Activated CD4-positive, alpha-beta T cell treated with anti-CD3 and anti-CD28 coated beads, Interleukin-2, amount 50 U/mL, for 4 hours (primary cell): Measurements from ENCODE around the gene USP32.
"Not testable (repeated sequence)": the region's sequence is repeated elsewhere in the genome, so short reads cannot be mapped to it uniquely, and the experiment has no call there.

Source experiments
- DNase-seq, 2 experiments: peaks; one replicate each; pipeline ENCODE4 v3.0.0-alpha.2; 2020

USP32 gene

DNA sequence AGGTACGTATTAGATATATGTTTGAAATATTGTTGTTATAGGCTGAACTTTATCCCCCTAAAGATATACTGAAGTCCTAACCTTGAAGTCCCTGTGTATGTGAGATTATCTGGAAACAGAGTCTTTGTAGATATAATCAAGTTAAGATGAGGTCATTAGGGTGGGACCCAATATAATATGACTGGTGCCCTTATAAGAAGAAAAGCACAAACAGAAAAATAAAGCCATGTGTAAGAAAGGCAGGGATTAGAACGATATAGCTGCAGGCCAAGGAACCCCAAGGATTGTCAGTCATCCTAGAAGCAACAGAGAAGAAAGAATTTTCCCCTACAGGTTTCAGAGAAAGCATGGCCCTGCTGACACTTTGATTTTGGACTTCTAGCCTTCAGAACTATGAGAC, 95.8 kb downstream of the USP32 start:
- DNase-seq = no peak

DNA sequence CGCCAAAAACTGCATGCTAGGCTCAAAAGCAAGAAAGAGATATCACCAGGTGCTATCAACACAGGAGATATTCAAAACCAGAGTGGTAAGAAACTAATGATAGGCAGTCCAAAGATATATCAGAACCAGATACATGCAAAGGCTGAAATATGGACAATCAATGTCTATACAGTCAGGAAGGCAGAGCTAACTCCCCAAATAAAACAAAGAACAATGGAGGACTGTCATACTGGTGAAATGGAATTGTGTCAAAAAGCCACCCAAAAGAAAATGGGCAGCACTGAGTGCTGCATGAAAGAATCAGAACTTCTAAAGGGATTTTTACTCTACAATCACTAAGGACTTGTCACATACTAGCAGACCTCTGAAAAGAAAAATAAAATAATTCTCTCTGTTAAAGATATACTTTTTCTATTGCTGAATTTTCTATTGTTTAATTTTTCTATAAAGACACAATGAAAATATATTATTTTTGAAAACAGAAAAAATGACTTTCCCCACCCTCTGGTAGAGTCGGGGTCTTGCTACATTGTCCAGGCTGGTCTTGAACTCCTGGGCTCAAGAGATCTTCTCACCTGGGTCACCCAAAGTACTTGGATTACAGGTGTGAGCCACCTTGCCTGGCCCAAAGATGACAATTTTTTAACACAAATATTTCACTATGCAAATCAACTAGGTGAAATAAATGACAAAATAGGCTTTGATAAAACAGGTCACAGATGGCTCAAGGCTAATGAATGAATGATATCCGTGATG, 98.2 kb downstream of the USP32 start:
- DNase-seq = no peak

DNA sequence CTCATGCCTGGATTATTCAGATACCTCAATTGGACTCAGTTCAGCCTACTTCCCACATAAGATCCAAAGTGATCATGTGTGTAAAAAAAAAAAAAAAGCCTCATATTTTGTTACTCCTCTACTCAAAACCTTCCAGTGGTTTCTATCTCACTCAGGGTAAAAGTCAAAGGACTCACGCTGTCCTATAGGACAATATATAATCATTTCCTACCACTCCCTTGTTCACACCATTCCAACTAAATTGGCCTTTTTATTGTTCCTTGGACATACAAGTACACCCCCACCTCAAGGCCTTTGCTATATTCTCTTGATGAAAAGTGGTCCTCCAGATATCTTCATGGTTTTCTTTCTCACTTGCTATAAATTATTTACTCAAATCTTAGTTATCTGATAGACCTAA, 99.2 kb downstream of the USP32 start:
- no peak for DNase-seq

DNA sequence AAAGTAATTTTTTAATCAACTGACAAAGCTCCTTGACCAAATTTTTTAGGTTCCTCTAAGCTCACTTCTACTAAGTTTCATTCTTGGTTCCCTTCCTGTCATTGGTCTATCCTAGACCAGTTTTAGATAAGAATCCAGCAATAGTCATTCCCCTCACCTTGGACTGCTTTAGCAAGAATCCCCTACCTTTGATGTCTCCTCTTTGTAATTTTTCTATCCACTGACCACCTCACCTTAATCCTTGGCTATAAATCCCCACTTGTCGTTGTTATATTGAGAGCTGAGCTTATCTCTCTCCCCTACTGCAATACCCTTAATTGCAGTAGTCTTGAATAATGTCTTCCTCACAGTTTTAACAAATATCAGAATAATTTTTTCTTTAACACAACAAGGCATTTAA, 107.2 kb downstream of the USP32 start:
- DNase-seq = no peak

DNA sequence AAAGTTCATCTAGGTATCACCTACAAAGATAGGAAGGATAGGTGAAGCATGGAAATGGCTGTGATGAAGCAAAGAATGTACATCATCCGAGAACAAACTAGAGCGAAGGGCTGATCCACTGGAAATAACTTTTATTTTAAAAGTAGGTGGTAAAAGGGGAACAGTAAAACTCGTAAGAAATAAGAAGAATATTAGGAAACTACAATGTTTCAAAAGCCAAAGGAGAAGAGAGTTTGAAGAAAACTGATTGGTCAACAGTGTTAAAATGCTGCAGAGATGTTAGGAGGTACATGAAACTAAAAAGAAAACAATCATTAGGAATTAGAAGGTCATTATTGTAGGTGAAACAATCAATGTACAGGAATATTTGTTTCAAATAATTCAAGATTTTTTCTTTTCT, 108.1 kb downstream of the USP32 start:
- DNase-seq = no peak

DNA sequence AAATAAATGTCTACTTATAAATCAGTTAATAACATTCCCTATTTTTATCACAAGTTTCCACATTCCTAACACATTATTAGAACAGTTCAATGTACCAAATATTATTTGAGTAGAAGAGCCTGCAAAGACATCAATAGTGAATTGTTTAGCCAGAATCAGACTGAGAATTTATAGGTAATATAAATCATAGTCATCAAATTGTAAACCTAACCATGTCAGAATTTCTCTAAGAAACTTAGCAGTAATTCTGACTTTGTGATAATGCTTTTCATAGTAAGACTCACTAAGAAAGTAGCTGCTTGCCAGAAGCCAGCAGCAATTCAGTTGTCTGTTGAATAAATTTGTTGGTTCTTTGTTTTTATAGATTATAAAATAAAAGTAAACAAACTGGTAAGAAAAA, 111.3 kb downstream of the USP32 start:
- DNase-seq = no peak

DNA sequence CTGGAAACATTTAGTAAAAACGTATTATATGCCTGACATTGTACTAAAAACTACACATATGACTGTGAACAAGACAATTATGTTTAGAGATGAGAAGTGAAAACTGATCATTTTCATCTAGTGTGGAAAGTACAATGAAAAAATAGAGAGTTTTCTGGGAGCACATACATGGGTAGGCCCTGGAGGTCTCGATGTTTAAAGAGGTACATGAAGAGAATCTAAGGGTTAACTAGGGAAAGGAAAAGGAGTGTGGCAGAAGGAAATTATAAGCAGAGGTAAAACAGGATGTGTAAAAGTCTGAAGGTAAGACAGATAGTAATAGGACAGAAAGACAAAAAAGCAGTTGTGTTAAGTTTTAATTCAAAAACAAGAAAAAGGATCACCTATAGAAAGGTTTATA, 113.7 kb downstream of the USP32 start:
- no peak for DNase-seq

DNA sequence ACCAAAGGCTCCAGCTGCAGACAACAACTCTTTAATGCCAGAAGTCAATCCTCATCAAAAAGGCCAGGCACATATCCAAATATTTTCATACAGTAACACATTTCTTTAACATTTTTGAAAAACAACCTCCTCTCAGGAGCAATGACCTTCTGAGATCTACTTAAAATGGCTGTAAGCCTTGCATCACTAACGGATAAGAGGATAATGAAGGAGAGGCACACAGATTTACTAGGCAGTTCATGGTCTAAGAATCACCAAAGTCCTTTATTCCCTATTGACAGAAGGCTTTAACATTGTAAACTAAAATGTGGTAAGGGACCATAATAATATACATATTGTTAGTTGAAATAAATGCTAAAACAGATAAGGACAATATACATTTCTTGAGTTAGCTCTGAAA, 114.7 kb downstream of the USP32 start:
- DNase-seq = no peak

DNA sequence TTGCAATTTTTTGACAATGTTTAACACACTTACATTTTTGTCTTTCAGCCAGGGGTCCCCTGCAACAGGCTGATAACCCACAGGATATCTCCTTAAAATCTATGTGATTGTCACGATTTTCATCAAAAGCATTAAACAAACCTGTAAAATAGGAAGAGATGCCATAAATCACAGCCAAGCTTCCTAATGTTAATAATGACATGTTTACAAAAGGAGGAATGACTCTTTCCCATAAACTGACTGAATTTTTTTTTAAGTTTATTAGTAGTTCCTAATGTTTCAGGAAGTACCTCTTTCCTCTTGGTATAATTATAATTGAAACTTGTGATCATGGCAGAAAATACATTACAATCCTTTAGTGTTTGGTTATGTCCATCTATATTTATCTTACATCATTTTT, 122.5 kb downstream of the USP32 start:
- DNase-seq = no peak

DNA sequence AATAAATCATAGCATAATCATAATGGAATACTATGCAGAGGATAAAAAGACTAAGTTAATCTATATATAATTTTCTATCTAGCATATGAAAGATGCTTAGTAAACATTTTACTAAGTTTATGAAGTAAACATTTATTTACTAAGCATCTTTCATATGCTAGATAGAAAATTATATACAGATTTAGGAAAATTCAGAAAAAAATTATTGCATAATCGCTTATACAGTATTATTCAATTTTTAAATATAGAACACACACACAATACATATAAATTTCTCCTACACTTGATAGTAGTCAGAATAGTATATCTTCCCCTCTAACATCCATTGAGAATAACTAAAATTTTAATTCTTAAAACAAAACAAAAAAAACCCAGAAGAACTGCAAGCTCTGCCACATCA, 131.4 kb downstream of the USP32 start:
- DNase-seq = no peak

DNA sequence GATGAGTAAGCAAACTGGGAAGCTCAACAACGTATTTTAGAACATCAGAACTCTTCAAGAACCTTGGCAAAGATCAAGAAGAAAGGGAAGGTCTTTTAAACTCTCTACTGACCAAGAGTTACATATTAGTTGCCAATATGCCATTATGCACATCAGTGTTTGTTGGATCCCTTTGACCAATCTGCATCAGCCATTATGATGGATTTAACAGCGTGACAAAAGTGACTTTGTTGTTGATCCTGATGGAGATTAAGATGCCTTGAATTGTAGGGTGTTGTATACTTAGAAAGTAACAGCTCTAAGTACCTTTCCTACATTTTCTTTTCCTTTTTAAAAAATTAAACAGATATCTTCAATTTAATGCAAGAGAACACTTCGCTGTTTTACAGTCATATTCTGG, 133.6 kb downstream of the USP32 start:
- no peak for DNase-seq

DNA sequence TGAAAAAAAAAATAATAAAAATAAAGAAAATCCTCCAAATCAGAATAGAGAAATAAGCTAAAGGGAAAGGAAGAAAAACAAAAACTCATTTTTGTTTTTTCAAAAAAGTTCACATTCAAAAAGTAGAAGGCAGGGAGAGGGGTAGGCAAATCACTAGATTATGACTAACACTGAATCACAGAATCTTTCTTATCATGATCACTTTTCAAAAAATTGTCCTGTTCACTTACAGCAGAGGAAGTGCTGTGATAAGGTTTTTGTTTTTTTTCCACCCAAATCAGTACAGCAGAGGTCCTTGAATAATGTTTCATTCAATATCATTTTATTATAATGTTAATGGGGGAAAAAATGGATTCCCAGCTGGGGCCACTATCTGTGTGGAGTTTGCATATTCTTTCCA, 135.8 kb downstream of the USP32 start:
- no peak for DNase-seq

DNA sequence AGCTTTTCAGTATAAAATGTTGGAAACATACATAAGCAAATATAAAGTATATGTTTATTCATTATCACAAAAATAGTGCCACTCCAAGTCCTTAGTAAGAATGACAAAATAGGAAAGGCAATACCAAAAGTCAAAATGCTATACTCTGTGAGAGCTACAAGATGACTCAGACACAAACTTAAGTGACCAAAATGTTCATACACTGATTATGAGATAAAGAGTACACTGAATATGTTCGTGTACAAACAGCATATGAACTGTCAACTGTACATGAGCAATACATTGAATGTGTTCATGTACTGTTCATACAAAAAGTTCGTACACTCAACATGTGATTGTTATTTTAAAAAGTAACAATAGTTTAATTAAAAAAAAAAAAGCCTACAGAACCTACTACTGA, 138.9 kb downstream of the USP32 start:
- no peak for DNase-seq

DNA sequence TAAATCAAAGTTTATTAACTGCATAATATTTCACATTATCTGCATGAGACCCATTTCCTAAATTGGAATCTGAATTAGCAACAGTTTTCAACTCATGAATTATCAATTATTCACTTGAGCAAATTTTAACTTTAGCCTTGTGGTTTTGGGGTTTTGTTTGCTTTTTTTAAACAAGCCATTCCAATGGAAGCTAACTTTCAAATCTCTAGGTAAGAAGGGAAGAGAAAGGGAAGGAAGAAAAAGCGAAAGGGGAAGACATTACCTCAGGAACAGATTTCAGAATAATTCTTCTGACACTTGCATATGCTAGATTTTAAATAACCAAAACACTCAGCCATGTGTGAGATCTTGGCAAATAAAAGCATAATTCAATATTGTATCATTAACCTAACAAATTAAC, 139.5 kb downstream of the USP32 start:
- DNase-seq = no peak

DNA sequence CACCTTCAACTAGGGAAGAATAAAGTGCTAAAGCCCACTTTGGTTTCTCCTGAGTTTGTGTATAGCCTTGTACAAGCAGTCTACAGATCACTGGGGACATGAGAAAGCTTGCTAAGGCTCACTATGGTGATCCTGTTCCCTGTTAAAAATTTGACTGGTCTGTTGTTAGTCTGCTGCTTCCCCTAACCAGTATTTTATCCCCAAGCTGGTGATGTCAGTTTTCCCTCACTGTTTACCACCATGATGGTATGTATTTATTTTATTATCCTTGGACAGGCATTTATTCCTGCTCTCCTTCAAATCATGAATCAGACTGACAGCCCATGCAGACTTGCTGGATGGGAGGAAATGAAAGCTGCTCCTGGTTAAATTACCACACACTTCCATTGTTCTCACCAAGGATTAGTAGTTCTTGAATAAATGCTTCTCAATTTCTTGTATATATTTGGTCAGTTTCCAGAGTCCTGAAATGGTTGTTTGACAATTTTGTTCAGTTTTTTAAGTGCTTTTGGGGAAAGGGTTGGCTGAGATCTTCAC, 142.6 kb downstream of the USP32 start:
- DNase-seq = no peak

DNA sequence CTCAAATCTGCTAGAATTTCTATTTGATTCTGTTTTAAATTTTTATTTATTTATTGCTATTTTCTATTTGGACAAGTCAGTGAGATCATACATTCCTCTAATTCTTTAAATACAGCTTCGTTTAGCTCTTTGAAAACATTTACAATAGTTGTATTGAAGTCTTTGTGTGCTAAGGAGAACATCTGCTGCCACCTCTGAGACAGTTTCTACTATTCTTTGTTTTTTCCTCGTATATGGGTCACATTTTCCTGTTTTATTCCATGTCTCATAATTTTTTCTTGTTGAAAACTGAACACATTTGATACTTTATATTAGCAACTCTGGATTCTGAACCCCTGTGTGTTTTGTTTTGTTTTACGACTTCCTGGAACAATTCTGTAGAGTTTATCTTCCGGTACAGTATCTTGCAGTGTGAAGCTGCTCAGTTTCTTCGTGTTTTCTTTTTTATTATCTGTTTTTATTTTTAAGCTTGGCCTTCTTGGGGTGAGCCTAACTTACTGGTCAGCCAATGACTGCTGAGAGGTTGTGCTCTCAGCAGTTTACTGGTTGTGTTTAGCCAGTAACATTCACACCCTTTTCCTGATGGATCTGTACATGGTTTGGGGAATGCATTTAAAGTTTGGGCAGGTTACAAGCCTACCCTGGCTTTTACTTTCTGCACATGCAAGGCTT, 143.2 kb downstream of the USP32 start:
- no peak for DNase-seq

DNA sequence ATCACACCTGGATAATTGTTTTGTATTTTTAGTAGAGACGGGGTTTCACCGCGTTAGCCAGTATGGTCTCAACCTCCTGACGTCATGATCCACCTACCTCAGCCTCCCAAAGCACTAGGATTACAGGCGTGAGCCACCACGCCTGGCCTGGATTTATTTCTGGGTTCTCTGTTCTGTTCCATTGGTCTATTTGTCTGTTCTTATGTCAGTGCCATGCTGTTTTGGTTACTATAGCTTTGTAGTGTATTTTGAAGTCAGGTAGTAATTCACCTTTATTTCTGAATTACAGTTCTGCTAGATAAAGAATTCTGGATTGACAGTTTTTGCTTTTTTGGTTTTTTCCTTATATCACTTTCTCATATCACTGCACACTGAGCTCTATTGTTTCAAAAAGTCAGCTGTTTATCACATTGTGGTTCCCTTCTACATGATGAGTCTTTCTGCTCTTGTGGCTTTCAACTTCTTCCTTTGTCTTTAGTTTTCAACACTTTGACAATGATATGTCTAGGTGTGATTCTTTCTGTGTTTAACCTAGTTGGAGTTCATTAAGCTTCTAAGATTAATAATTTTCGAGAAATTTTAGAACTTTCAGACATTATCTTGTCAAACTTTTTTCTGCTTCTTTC, 144.0 kb downstream of the USP32 start:
- no peak for DNase-seq

DNA sequence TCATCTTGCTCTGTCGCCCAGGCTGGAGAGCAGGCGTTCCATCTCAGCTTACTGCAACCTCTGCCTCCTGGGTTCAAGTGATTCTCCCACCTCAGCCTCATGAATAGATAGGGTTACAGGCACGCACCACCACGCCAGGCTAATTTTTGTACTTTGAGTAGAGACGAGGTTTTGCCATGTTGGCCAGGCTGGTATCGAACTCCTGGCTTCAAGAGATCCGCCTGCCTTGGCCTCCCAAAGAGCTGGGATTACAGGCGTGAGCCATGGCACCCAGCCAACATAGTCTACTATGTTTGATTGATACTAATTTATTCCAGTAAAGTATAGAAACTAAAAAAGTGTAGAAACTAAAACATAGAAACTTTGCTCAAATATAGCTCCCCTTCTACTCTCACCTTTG, 147.3 kb downstream of the USP32 start:
- DNase-seq = no peak

DNA sequence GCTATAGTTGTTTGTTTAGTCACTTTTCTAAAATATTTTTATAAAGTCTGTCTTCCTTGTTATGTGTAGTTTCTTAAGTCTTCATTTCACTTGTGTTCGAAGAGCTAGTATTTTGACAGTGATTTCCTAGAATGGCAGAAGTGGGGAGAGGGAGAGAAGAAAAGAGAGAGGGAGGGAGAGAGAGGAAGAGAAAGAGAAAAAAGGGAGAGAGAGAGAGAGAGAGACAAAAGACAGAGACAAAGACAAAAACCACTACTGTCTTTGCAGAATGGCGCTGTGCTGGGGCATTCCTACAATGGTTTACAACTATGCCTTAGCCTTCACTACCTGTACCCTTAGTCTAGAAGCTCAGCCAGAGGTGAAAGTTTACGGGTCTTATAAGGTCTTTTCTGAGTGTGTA, 151.6 kb downstream of the USP32 start:
- no peak for DNase-seq

DNA sequence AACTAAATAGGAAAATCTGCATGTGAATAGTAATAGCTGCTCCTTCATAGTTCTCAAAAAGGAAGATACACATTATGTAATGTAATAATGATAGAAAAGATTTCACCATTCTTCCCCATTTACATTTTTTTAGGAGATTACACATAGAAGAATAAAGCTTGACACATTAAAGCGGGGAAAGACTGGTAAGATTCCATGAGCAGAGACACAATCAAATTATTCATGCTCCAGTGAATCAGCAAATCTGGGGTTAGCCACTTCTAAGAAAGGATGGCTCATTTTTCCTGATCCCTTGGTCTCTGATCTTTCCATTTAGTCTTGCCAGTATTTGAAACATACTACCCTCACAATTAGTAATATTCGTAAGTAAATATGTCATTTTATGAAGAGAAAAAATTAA, 160.2 kb downstream of the USP32 start:
- no peak for DNase-seq

DNA sequence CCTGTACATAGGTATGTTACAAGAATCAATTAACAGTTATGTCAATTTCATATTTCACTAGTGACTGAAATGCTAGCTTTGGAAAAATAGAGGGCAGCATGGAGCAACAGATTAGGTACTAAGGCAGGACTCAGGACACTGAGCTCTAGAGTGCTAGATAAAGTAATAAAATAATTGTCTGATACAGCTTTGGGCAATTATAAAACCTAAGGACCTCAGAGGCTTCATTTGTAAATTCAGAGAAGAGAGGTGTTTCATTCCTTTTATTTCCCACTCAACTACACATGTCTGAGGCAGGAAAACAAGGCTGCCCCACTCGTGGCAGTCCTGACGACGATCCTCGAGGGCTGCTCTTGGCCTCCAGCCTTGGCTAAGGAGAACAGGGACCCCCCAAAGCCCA, 160.7 kb downstream of the USP32 start:
- no peak for DNase-seq

DNA sequence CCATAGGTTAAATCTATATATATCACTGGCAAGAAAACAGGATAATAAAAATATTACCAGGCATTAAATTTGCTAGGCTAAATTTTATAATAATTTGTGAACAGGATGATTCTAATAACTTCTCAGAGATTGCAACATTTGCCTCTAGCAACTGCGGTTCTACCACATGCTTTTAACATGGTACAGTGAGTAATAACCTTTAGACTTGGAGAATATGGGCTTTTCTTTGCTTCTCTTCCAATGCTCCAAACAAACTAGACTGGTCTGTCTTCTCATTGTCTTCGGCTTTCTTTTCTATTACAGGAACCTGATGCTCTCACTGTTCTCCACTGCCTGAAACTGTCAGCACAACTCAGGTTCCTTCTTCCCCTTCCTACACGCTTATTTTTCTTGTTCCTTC, 161.6 kb downstream of the USP32 start:
- no peak for DNase-seq

DNA sequence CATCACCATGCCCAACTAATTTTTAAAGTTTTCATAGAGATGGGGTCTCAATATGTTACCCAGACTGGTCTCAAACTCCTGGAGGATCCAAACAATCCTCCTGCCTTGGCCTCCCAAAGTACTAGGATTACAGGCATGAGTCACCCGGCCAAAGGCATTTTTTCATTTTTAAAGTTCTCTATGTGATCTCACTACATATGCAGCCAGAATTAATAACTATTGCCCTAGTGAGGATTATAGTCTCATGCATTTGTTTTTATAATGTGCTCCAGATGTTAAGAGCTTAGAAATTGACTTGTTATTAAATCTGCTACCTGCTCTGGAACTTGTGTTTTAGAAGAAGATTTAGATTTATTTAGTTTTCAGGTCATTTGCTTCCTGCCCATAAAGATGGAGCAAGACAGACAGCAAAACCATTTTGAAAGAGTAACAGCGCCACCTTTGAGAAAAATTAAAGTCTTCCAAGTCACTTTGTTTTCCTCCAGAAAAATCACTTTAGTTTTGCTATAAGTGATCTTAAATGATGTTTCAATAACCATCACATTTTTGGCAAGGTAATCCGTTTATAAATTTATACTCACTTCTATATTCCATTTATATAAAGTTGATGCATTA, 162.6 kb downstream of the USP32 start:
- no peak for DNase-seq

DNA sequence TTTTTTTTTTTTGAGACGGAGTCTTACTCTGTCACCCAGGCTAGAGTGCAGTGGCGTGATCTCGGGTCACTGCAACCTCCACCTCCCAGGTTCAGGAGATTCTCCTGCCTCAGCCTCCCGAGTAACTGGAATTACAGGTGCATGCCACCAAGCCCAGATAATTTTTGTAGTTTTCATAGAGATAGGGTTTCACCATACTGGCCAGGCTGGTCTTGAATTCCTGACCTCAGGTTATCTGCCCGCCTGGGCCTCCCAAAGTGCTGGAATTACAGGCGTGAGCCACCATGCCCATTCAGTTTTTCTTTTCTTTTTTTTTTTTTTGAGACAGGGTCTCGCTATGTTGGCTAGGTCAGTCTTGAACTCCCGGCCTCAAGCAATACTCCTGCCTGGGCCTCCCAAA, 164.7 kb downstream of the USP32 start:
- not testable (repeated sequence) for DNase-seq
